Erythroblast (primary cell): Measurements from ENCODE around the gene IBA57.

ENCODE experiments used
- GATA1 ChIP-seq: IDR thresholded peaks from 2 replicates; pipeline ENCODE4 v1.6.1; 2011; ENCODE audit warnings: low read depth, mild to moderate bottlenecking, control low read depth, low read length, moderate library complexity
- POLR2A ChIP-seq: IDR thresholded peaks from 2 replicates; pipeline ENCODE4 v1.6.1; 2011; ENCODE audit warnings: mild to moderate bottlenecking, low read length

DNA sequence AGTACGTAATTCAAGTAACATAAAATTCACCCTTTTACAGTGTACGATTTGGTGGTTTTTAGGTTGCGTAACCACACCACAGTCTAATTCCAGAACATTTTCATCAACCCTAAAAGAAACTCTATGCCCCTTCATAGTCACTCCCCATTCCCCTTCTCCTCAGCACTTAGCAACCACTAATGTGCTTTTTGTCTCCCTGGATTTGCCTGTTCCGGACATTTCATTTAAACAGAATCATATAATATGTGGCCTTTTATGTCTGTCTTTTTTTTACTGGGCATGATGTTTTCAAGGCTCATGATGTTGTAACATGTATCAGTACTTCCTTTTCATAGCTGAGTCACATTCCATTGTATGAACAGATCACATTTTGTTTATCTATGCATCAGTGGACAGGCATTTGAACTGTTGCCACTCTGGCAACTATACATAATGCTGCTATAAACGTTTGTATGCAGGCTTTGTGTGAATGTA, 63.0 kb downstream of the IBA57 start:
- TF ChIP-seq POLR2A (no peak), GATA1 (no peak)
